HepG2 (cell line): ENCODE data around the gene DNAJC21. TPM values are rescaled to one million over a fixed set of nuclear protein-coding genes. Genes with fewer than 3 reads are reported as not detected.

Experiments
- EP300 ChIP-seq, 3 experiments: sonication (generic) in 1 of 3; formaldehyde crosslinking in 1 of 3; IDR thresholded peaks; 2 replicates each; pipeline versions ENCODE4 v1.5.1 to v1.6.1; 2011 to 2020; ENCODE audit warnings: low read depth in 2 of 3, low read length in 2 of 3, borderline replicate concordance in 1 of 3, improper control_type of control experiment in 1 of 3, mild to moderate bottlenecking in 1 of 3, missing genetic modification reagents in 1 of 3, moderate library complexity in 1 of 3
- ETV5 ChIP-seq: IDR thresholded peaks from 2 replicates; pipeline ENCODE4 v1.6.1; 2018; ENCODE audit warnings: missing biosample characterization, missing genetic modification reagents, inconsistent platforms, borderline replicate concordance
- FOXC1 ChIP-seq: sonication (generic); formaldehyde crosslinking; IDR thresholded peaks from 2 replicates; pipeline ENCODE4 v1.8.0; 2022; ENCODE audit warnings: mild to moderate bottlenecking, missing genetic modification reagents, borderline replicate concordance
- FOXK2 ChIP-seq: fragments of 450-650 bp; IDR thresholded peaks from 2 replicates; pipeline ENCODE4 v1.6.1; 2016
- GATAD1 ChIP-seq: IDR thresholded peaks from 2 replicates; pipeline ENCODE4 v1.6.1; 2016; ENCODE audit warnings: missing genetic modification reagents, missing compliant biosample characterization
- HNF1B ChIP-seq: sonication (generic); formaldehyde crosslinking; IDR thresholded peaks from 2 replicates; pipeline ENCODE4 v1.5.1; 2020; ENCODE audit warnings: mild to moderate bottlenecking, moderate library complexity, missing genetic modification reagents
- HNRNPL ChIP-seq: fragments of 200-400 bp; formaldehyde crosslinking; IDR thresholded peaks from 2 replicates; pipeline ENCODE4 v1.6.1; 2017; ENCODE audit warnings: mild to moderate bottlenecking, low read depth, low read length
- MIXL1 ChIP-seq: IDR thresholded peaks from 2 replicates; pipeline ENCODE4 v1.6.1; 2016
- NCOA2 ChIP-seq: sonication (generic); formaldehyde crosslinking; IDR thresholded peaks from 2 replicates; pipeline ENCODE4 v1.8.0; 2022; ENCODE audit warnings: inconsistent platforms
- NR2C2 ChIP-seq: sonication (generic); formaldehyde crosslinking; IDR thresholded peaks from 2 replicates; pipeline ENCODE4 v1.4.0; 2020; ENCODE audit warnings: missing genetic modification reagents, mild to moderate bottlenecking, moderate library complexity, borderline replicate concordance
- PHF20 ChIP-seq: sonication (generic); formaldehyde crosslinking; IDR thresholded peaks from 2 replicates; pipeline ENCODE4 v1.5.0; 2020; ENCODE audit warnings: mild to moderate bottlenecking, missing genetic modification reagents
- PHF5A ChIP-seq: IDR thresholded peaks from one replicate; pipeline ENCODE4 v1.6.1; 2018; ENCODE audit warnings: low read depth, missing genetic modification reagents; ENCODE audit not compliant: unreplicated experiment
- PITX1 ChIP-seq: sonication (generic); formaldehyde crosslinking; IDR thresholded peaks from 2 replicates; pipeline ENCODE4 v1.5.1; 2020; ENCODE audit warnings: mild to moderate bottlenecking, missing genetic modification reagents
- RBFOX2 ChIP-seq: fragments of 200-400 bp; formaldehyde crosslinking; IDR thresholded peaks from 2 replicates; pipeline ENCODE4 v1.6.1; 2017; ENCODE audit warnings: low read depth, mild to moderate bottlenecking, low read length
- TBX2 ChIP-seq: sonication (generic); formaldehyde crosslinking; IDR thresholded peaks from 2 replicates; pipeline ENCODE4 v1.5.0; 2020; ENCODE audit warnings: missing genetic modification reagents, mild to moderate bottlenecking, borderline replicate concordance
- WIZ ChIP-seq: sonication (generic); formaldehyde crosslinking; IDR thresholded peaks from 2 replicates; pipeline ENCODE4 v1.5.1; 2020; ENCODE audit warnings: mild to moderate bottlenecking, missing genetic modification reagents
- ZBTB2 ChIP-seq: sonication (generic); formaldehyde crosslinking; IDR thresholded peaks from 2 replicates; pipeline ENCODE4 v1.8.0; 2022; ENCODE audit warnings: low read depth, missing genetic modification reagents
- ZBTB39 ChIP-seq: sonication (generic); formaldehyde crosslinking; IDR thresholded peaks from 2 replicates; pipeline ENCODE4 v1.5.0; 2020; ENCODE audit warnings: missing genetic modification reagents
- ZHX1 ChIP-seq: sonication (generic); formaldehyde crosslinking; IDR thresholded peaks from 2 replicates; pipeline ENCODE4 v1.8.1; 2022; ENCODE audit warnings: low read depth, mild to moderate bottlenecking, missing genetic modification reagents
- ZNF747 ChIP-seq: sonication (generic); formaldehyde crosslinking; IDR thresholded peaks from 2 replicates; pipeline ENCODE4 v1.8.1; 2023; ENCODE audit warnings: missing genetic modification reagents, mild to moderate bottlenecking, borderline replicate concordance
- ZNF780A ChIP-seq: sonication (generic); formaldehyde crosslinking; IDR thresholded peaks from 2 replicates; pipeline ENCODE4 v1.8.0; 2022; ENCODE audit warnings: mild to moderate bottlenecking, missing genetic modification reagents, moderate library complexity
- polyA plus RNA-seq, 8 experiments: library from polyadenylated mRNA; depleted of rRNA in 3 of 8; stranded (reverse) in 7 of 8; unstranded in 1 of 8; fragments of >200 nt; fragmentation: Illumina TruSeq in 4 of 8; extraction: Trizol in 4 of 8; gene quantifications; 2 replicates each; pipeline versions ENCODE4 v1.2.1 to v1.2.3, GENCODE V29; 2011 to 2016; ENCODE audit warnings: low read depth in 4 of 8, missing spikeins in 1 of 8, mixed read lengths in 1 of 8; ENCODE audit not compliant: insufficient read depth in 1 of 8
- total RNA-seq, 5 experiments: library from RNA; depleted of rRNA; stranded (reverse); fragments of >200 nt; fragmentation: Illumina TruSeq; extraction: Trizol; gene quantifications; 2 replicates each; pipeline ENCODE4 v1.2.3, GENCODE V29; 2016; ENCODE audit warnings: low read depth in 1 of 5

DNAJC21 gene
- total and polyA plus RNA-seq, 2 of the 13 experiments (the other 11 are each of a cell fraction or from before 2014, with no cell fraction given) = 10.9 to 41.6 TPM

GRCh38 chr5:34915139-34915855, 14.1 kb upstream of the DNAJC21 start, which contains the start of the genes BRIX1 and RAD1 (continued):
- no peak; a peak in 1 of 4 replicates for TF ChIP-seq EP300 (IDR thresholded peaks at IDR 0.05; ENCODE audit: low read depth in 2 of 2, low read length in 2 of 2)
- 0 out of 2 replicates have a peak, but pooled peaks have one; percentile 15 for TF ChIP-seq EP300 (CRISPR knock-in tag; IDR thresholded peaks at IDR 0.05; ENCODE audit: borderline replicate concordance)
- TF ChIP-seq TBX2 (CRISPR knock-in tag) = peak; percentile 75
- TF ChIP-seq WIZ = 0 out of 2 replicates have a peak, but pooled peaks have one; percentile 64
- TF ChIP-seq MIXL1 = peak; percentile 70; the same call in 1 of the 2 replicates
- TF ChIP-seq PITX1 (CRISPR knock-in tag) = peak; percentile 76; the same call in 1 of the 2 replicates
- TF ChIP-seq RBFOX2 = peak; percentile 96
- peak; percentile 98 for TF ChIP-seq PHF20 (CRISPR knock-in tag)
- peak; percentile 76 for TF ChIP-seq HNF1B (CRISPR knock-in tag)
- TF ChIP-seq GATAD1 (CRISPR knock-in tag) = peak; percentile 99
- TF ChIP-seq ZBTB2 (CRISPR knock-in tag) = peak; percentile 89
- no peak for TF ChIP-seq FOXK2
- peak; percentile 85 for TF ChIP-seq ZNF780A (CRISPR knock-in tag)
- TF ChIP-seq ZHX1 = no peak; the same call in 1 of the 2 replicates
- TF ChIP-seq FOXC1 (CRISPR knock-in tag) = peak; percentile 69
- peak; percentile 43; the same call in 1 of the 2 replicates for TF ChIP-seq HNRNPL
- TF ChIP-seq NCOA2 (CRISPR knock-in tag) = peak; percentile 54; the same call in 1 of the 2 replicates
- peak; percentile 59; the same call in 1 of the 2 replicates for TF ChIP-seq ZNF747 (CRISPR knock-in tag)
- no peak for TF ChIP-seq PHF5A (CRISPR knock-in tag)
- peak; percentile 97 for TF ChIP-seq ETV5 (CRISPR knock-in tag)
- peak; percentile 80 for TF ChIP-seq NR2C2
- peak; percentile 82 for TF ChIP-seq ZBTB39 (CRISPR knock-in tag)
